ENCODE results near the gene TRAPPC5.

- TF ChIP-seq, protein P1, sequence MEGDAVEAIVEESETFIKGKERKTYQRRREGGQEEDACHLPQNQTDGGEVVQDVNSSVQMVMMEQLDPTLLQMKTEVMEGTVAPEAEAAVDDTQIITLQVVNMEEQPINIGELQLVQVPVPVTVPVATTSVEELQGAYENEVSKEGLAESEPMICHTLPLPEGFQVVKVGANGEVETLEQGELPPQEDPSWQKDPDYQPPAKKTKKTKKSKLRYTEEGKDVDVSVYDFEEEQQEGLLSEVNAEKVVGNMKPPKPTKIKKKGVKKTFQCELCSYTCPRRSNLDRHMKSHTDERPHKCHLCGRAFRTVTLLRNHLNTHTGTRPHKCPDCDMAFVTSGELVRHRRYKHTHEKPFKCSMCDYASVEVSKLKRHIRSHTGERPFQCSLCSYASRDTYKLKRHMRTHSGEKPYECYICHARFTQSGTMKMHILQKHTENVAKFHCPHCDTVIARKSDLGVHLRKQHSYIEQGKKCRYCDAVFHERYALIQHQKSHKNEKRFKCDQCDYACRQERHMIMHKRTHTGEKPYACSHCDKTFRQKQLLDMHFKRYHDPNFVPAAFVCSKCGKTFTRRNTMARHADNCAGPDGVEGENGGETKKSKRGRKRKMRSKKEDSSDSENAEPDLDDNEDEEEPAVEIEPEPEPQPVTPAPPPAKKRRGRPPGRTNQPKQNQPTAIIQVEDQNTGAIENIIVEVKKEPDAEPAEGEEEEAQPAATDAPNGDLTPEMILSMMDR (IDR thresholded peaks at IDR 0.05; ENCODE audit: insufficient read depth, low read depth, low read length) = no peak
- TF ChIP-seq EZH2 (IDR thresholded peaks at IDR 0.05; ENCODE audit: insufficient read depth, low read length) = no peak
Observed at GRCh38 chr19:7678971-7679751, 1.5 kb upstream of the TRAPPC5 start.
